ENCODE results near the gene YRDC. TPM values are rescaled to one million over a fixed set of nuclear protein-coding genes. Genes with fewer than 3 reads are reported as not detected.
A peak's percentile ranks its signal among the peaks of the same experiment; 100 is the strongest.

The YRDC gene
- total and polyA plus RNA-seq, 9 of the 15 experiments (the other 6 are each of a cell fraction or from before 2014, with no cell fraction given) = 11.1 to 58.5 (median 49.8) TPM

- TF ChIP-seq ZNF668 (CRISPR knock-in tag; IDR thresholded peaks at IDR 0.05) = 0 out of 2 replicates have a peak, but pooled peaks have one; percentile 14
- TF ChIP-seq ZNF174 (CRISPR knock-in tag; IDR thresholded peaks at IDR 0.05) = no peak
- TF ChIP-seq RAD51 (IDR thresholded peaks at IDR 0.05; ENCODE audit: borderline replicate concordance, low read depth) = no peak
- TF ChIP-seq RCOR1 (IDR thresholded peaks at IDR 0.05; ENCODE audit: borderline replicate concordance in 1 of 2, low read depth in 2 of 2, low read length in 2 of 2) = peak in 1 of 2 experiments; percentile 89; a peak in 2 of 4 replicates
- TF ChIP-seq ETS1 (conservative IDR thresholded peaks at IDR 0.05; ENCODE audit: control insufficient read depth, low read depth, low read length) = peak; percentile 87
- TF ChIP-seq NFXL1 (CRISPR knock-in tag; IDR thresholded peaks at IDR 0.05) = no peak; the same call in 1 of the 2 replicates
- no peak for TF ChIP-seq ZC3H4 (CRISPR knock-in tag; IDR thresholded peaks at IDR 0.05; ENCODE audit: borderline replicate concordance)
- TF ChIP-seq FOXM1 (IDR thresholded peaks at IDR 0.05; ENCODE audit: low read depth) = no peak
- TF ChIP-seq FOXM1 (CRISPR knock-in tag; IDR thresholded peaks at IDR 0.05; ENCODE audit: low read depth) = no peak
- TF ChIP-seq PML (IDR thresholded peaks at IDR 0.05; ENCODE audit: low read length) = no peak
- TF ChIP-seq ARID3B (CRISPR knock-in tag; IDR thresholded peaks at IDR 0.05; ENCODE audit: borderline replicate concordance) = no peak
- no peak for TF ChIP-seq BRF1 (IDR thresholded peaks at IDR 0.05; ENCODE audit: borderline replicate concordance, extremely low read depth, insufficient read length)
- TF ChIP-seq HSF4 (CRISPR knock-in tag; IDR thresholded peaks at IDR 0.05; ENCODE audit: borderline replicate concordance) = no peak
- no peak for TF ChIP-seq ATF4 (CRISPR knock-in tag; IDR thresholded peaks at IDR 0.05)
- peak; percentile 81 to 91 for TF ChIP-seq MNT (conservative IDR thresholded peaks at IDR 0.05)
- no peak for TF ChIP-seq POLR2AphosphoS2 (IDR thresholded peaks at IDR 0.05; ENCODE audit: low read length)
- TF ChIP-seq CBX3 (IDR thresholded peaks at IDR 0.05; ENCODE audit: borderline replicate concordance in 1 of 2, low read length in 2 of 2) = no peak; a peak in 1 of 3 replicates
- no peak for TF ChIP-seq MBD1 (CRISPR knock-in tag; IDR thresholded peaks at IDR 0.05)
- TF ChIP-seq C11orf30 (IDR thresholded peaks at IDR 0.05; ENCODE audit: low read depth) = no peak
- peak; percentile 46; the same call in 1 of the 2 replicates for TF ChIP-seq MXI1 (IDR thresholded peaks at IDR 0.05; ENCODE audit: low read depth, low read length)
- TF ChIP-seq ZSCAN32 (CRISPR knock-in tag; IDR thresholded peaks at IDR 0.05) = no peak
Observed at GRCh38 chr1:37795340-37796125, 12.5 kb downstream of the YRDC start (continued).
